Neuronal stem cell (in vitro differentiated cells): ENCODE measurements around the gene TRERF1.

Experiments
- DNase-seq: peaks from one replicate; pipeline ENCODE4 v3.0.0-alpha.2; 2013; ENCODE audit warnings: low spot score
- H2AFZ ChIP-seq: one replicate; pipeline ENCODE4 v1.6.1; 2013; ENCODE audit warnings: mild to moderate bottlenecking, low read length, inconsistent platforms
- H2AK5ac ChIP-seq: 2 replicates; pipeline ENCODE4 v1.6.1; 2013; ENCODE audit warnings: low read depth, mild to moderate bottlenecking, inconsistent platforms, low read length, moderate library complexity, mixed read lengths
- H2BK120ac ChIP-seq: 2 replicates; pipeline ENCODE4 v1.6.1; 2013; ENCODE audit warnings: low read depth, mild to moderate bottlenecking, inconsistent platforms, low read length, moderate library complexity, mixed read lengths
- H2BK12ac ChIP-seq: one replicate; pipeline ENCODE4 v1.6.1; 2013; ENCODE audit warnings: low read length, inconsistent platforms
- H2BK15ac ChIP-seq: 2 replicates; pipeline ENCODE4 v1.6.1; 2013; ENCODE audit warnings: mild to moderate bottlenecking, low read length, inconsistent platforms, mixed read lengths
- H2BK5ac ChIP-seq: one replicate; pipeline ENCODE4 v1.6.1; 2013; ENCODE audit warnings: inconsistent platforms, mild to moderate bottlenecking, low read length, moderate library complexity
- H3K14ac ChIP-seq: one replicate; pipeline ENCODE4 v1.6.1; 2013; ENCODE audit warnings: low read length, inconsistent platforms
- H3K18ac ChIP-seq: 2 replicates; pipeline ENCODE4 v1.6.1; 2013; ENCODE audit warnings: low read length, inconsistent platforms
- H3K23ac ChIP-seq: 2 replicates; pipeline ENCODE4 v1.6.1; 2013; ENCODE audit warnings: low read depth, mild to moderate bottlenecking, mixed read lengths, low read length, inconsistent platforms; ENCODE audit not compliant: poor library complexity
- H3K27ac ChIP-seq: replicated peaks from 3 replicates; pipeline ENCODE4 v1.5.1; 2013; ENCODE audit warnings: low read length, inconsistent platforms
- H3K27me3 ChIP-seq, 3 experiments: 2 replicates each; pipeline ENCODE4 v1.6.1; 2013; ENCODE audit warnings: low read length in 3 of 3, mild to moderate bottlenecking in 2 of 3, inconsistent platforms in 1 of 3, low read depth in 1 of 3, mixed read lengths in 1 of 3, moderate library complexity in 1 of 3; ENCODE audit not compliant: control insufficient read depth in 3 of 3, insufficient read depth in 3 of 3
- H3K36me3 ChIP-seq, 2 donors: replicated peaks in 1 of 2; 2 replicates each; pipeline ENCODE4 v1.6.1; 2013; ENCODE audit warnings: low read length in 2 of 2; ENCODE audit not compliant: control insufficient read depth in 2 of 2, insufficient read depth in 2 of 2
- H3K4ac ChIP-seq: 2 replicates; pipeline ENCODE4 v1.6.1; 2013; ENCODE audit warnings: inconsistent platforms, mild to moderate bottlenecking, low read length, moderate library complexity
- H3K4me1 ChIP-seq, 2 donors: 1 replicate in 1 of 2; 2 replicates in 1 of 2; pipeline ENCODE4 v1.6.1; 2013; ENCODE audit warnings: low read length in 2 of 2, low read depth in 1 of 2; ENCODE audit not compliant: control insufficient read depth in 2 of 2, insufficient read depth in 1 of 2
- H3K4me2 ChIP-seq: one replicate; pipeline ENCODE4 v1.6.1; 2013; ENCODE audit warnings: mild to moderate bottlenecking, low read length, inconsistent platforms; ENCODE audit not compliant: insufficient read depth, poor library complexity, severe bottlenecking
- H3K4me3 ChIP-seq, 2 donors: 2 replicates each; pipeline ENCODE4 v1.5.1; 2013; ENCODE audit warnings: low read length in 2 of 2, mild to moderate bottlenecking in 2 of 2, inconsistent platforms in 1 of 2, moderate library complexity in 1 of 2
- H3K79me1 ChIP-seq: one replicate; pipeline ENCODE4 v1.6.1; 2013; ENCODE audit warnings: low read depth, mild to moderate bottlenecking, inconsistent platforms, low read length, moderate library complexity
- H3K9ac ChIP-seq: one replicate; pipeline ENCODE4 v1.6.1; 2013; ENCODE audit warnings: mild to moderate bottlenecking, low read depth, low read length, inconsistent platforms; ENCODE audit not compliant: poor library complexity
- H3K9me3 ChIP-seq, 2 donors: replicated peaks in 1 of 2; 2 replicates each; pipeline versions ENCODE3 to v1.6.1; 2013; ENCODE audit warnings: low read length in 2 of 2, mild to moderate bottlenecking in 2 of 2, inconsistent platforms in 1 of 2, low read depth in 1 of 2, mixed read lengths in 1 of 2, moderate library complexity in 1 of 2; ENCODE audit not compliant: control insufficient read depth in 2 of 2, insufficient read depth in 1 of 2
- H4K8ac ChIP-seq: one replicate; pipeline ENCODE4 v1.6.1; 2013; ENCODE audit warnings: low read depth, mild to moderate bottlenecking, inconsistent platforms, low read length, moderate library complexity
- H4K91ac ChIP-seq: one replicate; pipeline ENCODE4 v1.6.1; 2013; ENCODE audit warnings: low read length, low read depth, mild to moderate bottlenecking, inconsistent platforms; ENCODE audit not compliant: poor library complexity
- WGBS, 2 donors: extraction: QIAGEN DNeasy Blood & Tissue Kit; methylation state at CpG; one replicate each; pipeline ENCODE4 v1.1.7; 2013; ENCODE audit warnings: missing lambda C conversion rate in 2 of 2, mixed read lengths in 1 of 2; ENCODE audit not compliant: insufficient read length in 2 of 2, insufficient replicate concordance in 1 of 2; ENCODE audit errors: extremely low coverage in 2 of 2; 5-methylcytosine and 5-hydroxymethylcytosine counted together

Gene TRERF1

GRCh38 chr6:42269553-42269952, 182.2 kb downstream of the TRERF1 start:
- H3K27ac ChIP-seq = no peak overlapping the region
- no peaks in the 10 kb centered on the region for H3K4me1 ChIP-seq
- H3K18ac ChIP-seq = no peak overlapping the region
- no peak overlapping the region for H2BK5ac ChIP-seq
- no peak overlapping the region for H3K4ac ChIP-seq
- no peak overlapping the region for H4K8ac ChIP-seq
- no peak for DNase-seq
- H2BK120ac ChIP-seq = no peak overlapping the region
- H3K36me3 ChIP-seq = peaks cover 20 to 31% of the 10 kb centered on the region in 2 donors
- no peak overlapping the region for H3K4me2 ChIP-seq
- no peaks in the 10 kb centered on the region for H3K79me1 ChIP-seq
- no peak overlapping the region for H4K91ac ChIP-seq
- H2AK5ac ChIP-seq = no peak overlapping the region
- H2AFZ ChIP-seq = no peak overlapping the region
- no peaks in the 10 kb centered on the region for H3K9me3 ChIP-seq
- H3K14ac ChIP-seq = no peak overlapping the region
- H3K23ac ChIP-seq = no peak overlapping the region
- H3K9ac ChIP-seq = no peak overlapping the region
- WGBS, 2 donors = no CpG with 5 or more reads among the region's 6 CpGs
- no peak overlapping the region for H3K4me3 ChIP-seq
- H2BK15ac ChIP-seq = no peak overlapping the region
- H3K27me3 ChIP-seq = no peaks in the 10 kb centered on the region
- no peak overlapping the region for H2BK12ac ChIP-seq

DNA sequence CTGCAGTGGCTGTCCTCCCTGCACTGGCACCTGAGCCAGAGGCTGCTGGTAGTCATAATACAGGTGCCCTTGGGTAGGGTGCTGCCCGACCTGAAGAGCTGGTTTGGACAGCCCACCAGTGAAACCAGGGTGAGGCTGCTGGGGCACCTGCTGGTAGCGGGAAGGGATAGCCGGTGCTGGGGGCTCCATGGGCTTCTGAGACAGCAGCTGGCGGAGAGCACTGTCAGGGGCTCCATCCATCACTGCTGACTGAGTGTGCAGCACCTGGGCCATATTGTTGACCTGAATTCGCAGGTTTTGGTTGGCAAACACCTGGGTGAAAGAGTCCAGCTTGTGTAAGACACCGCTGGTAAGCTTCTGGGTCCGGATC, 182.9 kb downstream of the TRERF1 start:
- no peak overlapping the region for H3K4me3 ChIP-seq
- no peak overlapping the region for H3K18ac ChIP-seq
- H3K9me3 ChIP-seq = no peaks in the 10 kb centered on the region
- no peak overlapping the region for H4K91ac ChIP-seq
- H4K8ac ChIP-seq = no peak overlapping the region
- no peak overlapping the region for H3K23ac ChIP-seq
- no peak overlapping the region for H3K14ac ChIP-seq
- H2BK15ac ChIP-seq = no peak overlapping the region
- H3K4me1 ChIP-seq = no peaks in the 10 kb centered on the region
- no peak overlapping the region for H2AFZ ChIP-seq
- H2AK5ac ChIP-seq = no peak overlapping the region
- H3K4me2 ChIP-seq = no peak overlapping the region
- H3K36me3 ChIP-seq = peaks cover 20 to 32% of the 10 kb centered on the region in 2 donors
- WGBS, 2 donors = no CpG with 5 or more reads among the region's 7 CpGs
- H2BK120ac ChIP-seq = no peak overlapping the region
- H2BK12ac ChIP-seq = no peak overlapping the region
- H3K27me3 ChIP-seq = no peaks in the 10 kb centered on the region
- no peak overlapping the region for H3K9ac ChIP-seq
- H3K4ac ChIP-seq = no peak overlapping the region
- H3K27ac ChIP-seq = no peak overlapping the region
- no peaks in the 10 kb centered on the region for H3K79me1 ChIP-seq
- H2BK5ac ChIP-seq = no peak overlapping the region
- no peak for DNase-seq

DNA sequence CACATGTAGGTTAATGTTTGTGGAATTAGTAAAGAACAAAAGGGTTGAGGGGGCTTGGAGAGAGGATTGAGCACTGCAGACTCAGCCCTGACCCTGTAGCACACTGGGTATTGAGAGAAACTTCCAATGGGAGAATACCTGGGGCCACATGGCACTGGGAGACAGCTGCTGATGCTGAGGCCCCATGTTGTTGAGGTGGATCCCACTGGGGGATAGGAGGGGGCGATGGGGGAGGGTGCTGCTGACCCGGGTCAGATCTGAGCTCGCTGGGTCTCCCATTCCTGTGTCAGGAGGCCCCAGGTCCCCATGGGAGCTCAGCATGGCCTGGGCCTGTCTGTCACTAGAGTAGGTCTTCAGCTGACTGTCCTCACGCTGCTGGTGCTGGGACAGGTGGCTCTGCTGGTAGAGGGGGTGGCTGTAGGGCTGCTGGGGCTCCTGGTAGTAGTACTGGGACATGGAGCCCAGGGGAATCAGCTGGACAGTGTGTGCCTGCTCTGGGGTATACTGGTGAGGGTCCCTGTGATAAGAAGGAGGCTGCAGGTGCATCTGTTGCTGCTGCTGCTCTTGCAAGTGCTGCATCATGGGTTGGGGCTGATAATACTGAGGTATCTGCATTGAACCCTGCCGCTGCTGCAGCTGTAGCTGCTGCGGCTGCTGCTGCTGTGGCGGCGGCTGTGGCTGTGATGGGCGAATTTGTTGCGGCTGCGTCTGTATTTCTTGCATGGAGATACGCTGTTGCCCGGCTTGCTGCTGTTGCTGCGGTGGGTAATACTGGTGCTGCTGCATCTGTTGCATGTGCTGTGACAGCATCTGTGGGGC, 183.5 kb downstream of the TRERF1 start:
- Histone ChIP-seq H3K4me2 (no peak overlapping the region), H3K4me1 (no peaks in the 10 kb centered on the region), H2AFZ (no peak overlapping the region), H2AK5ac (no peak overlapping the region), H2BK5ac (no peak overlapping the region), H3K27me3 (no peaks in the 10 kb centered on the region), H2BK120ac (no peak overlapping the region), H3K9me3 (no peaks in the 10 kb centered on the region), H3K27ac (no peak overlapping the region), H3K23ac (no peak overlapping the region), H2BK15ac (no peak overlapping the region), H3K4me3 (no peak overlapping the region), H3K4ac (no peak overlapping the region), H2BK12ac (no peak overlapping the region), H3K36me3 (peaks cover 20 to 38% of the 10 kb centered on the region in 2 donors), H3K14ac (no peak overlapping the region), H3K79me1 (no peaks in the 10 kb centered on the region), H4K8ac (no peak overlapping the region), H3K18ac (no peak overlapping the region), H4K91ac (no peak overlapping the region), H3K9ac (no peak overlapping the region)
- no peak for DNase-seq
- WGBS, 2 donors = no CpG with 5 or more reads among the region's 14 CpGs

GRCh38 chr6:42266538-42266937, 185.2 kb downstream of the TRERF1 start:
- Histone ChIP-seq H3K9ac (no peak overlapping the region), H4K91ac (no peak overlapping the region), H3K27me3 (no peaks in the 10 kb centered on the region), H3K4me3 (no peak overlapping the region), H3K36me3 (peaks cover 20 to 40% of the 10 kb centered on the region in 2 donors), H3K4me2 (no peak overlapping the region), H3K23ac (no peak overlapping the region), H3K4me1 (peaks cover 0 to 2% of the 10 kb centered on the region in 2 donors), H2BK15ac (no peak overlapping the region), H3K27ac (no peak overlapping the region), H3K9me3 (no peaks in the 10 kb centered on the region), H2BK12ac (no peak overlapping the region), H2AK5ac (no peak overlapping the region), H3K14ac (peak overlapping the region; percentile 26), H2AFZ (no peak overlapping the region), H2BK5ac (no peak overlapping the region), H3K79me1 (no peaks in the 10 kb centered on the region), H3K18ac (no peak overlapping the region), H3K4ac (no peak overlapping the region), H4K8ac (no peak overlapping the region), H2BK120ac (no peak overlapping the region)
- WGBS, 2 donors = no CpG with 5 or more reads among the region's 1 CpG
- no peak for DNase-seq
